ENCODE results near the gene KLHL30. TPM values are rescaled to one million over a fixed set of nuclear protein-coding genes. Genes with fewer than 3 reads are reported as not detected.

Gene KLHL30, protein sequence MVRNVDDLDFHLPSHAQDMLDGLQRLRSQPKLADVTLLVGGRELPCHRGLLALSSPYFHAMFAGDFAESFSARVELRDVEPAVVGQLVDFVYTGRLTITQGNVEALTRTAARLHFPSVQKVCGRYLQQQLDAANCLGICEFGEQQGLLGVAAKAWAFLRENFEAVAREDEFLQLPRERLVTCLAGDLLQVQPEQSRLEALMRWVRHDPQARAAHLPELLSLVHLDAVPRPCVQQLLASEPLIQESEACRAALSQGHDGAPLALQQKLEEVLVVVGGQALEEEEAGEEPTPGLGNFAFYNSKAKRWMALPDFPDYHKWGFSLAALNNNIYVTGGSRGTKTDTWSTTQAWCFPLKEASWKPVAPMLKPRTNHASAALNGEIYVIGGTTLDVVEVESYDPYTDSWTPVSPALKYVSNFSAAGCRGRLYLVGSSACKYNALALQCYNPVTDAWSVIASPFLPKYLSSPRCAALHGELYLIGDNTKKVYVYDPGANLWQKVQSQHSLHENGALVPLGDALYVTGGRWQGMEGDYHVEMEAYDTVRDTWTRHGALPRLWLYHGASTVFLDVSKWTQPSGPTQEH
- not detected for total RNA-seq

DNA sequence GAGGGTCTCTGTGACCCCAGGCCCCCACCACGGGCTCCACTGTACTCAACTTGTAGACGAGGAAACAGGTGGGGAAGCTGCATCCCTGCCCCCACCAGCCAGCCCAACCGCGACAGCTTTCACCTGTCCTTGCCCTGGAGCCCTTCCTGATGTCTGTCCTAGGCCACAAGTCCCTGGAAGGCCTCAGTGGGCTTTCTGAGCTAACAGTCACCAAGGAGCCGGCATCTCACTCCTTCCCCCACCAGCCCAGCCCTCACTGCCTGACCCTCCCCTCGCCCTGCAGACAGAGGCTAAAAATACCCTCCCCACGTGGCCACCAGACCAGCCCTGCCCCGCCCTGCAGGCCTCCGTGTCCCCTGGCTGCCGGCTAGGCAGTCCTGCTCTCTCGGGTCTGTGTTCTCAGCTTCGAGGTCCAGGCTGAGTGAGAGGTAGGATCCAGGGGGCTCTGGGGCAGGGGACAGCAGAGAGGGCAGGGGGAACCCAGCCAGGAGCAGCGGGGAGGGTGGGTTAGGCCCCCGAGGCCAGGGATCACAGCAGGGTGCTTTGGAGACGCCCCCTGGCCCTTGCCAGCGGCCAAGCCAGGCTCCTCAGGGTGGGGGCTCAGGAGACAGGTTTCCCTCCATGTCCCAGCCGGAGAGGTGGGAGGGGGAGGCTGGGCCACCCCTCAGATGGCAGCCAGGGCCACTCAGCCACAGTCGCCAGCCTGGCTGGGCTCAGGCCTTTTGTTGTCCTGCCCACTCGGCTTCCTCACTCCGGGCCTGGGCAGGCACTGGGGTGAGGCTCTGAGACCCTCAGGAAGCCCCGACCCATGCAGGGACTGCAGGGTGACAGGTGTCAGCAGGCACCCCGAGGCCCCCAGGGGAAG, at the start of gene KLHL30:
TSS of gene KLHL30 (plus strand) at position 338 of the 865 bp plus-strand sequence. CDS start 2,087 bp downstream, outside the sequence.
- Mint-ChIP-seq H3K27ac (no peak within 1 kb of the TSS), H3K36me3 (no peaks in the 10 kb centered on the region), H3K9me3 (no peaks in the 10 kb centered on the region)
- DNase-seq (ENCODE audit: low spot score in 2 of 2) (no peak), ATAC-seq (no peak)

DNA sequence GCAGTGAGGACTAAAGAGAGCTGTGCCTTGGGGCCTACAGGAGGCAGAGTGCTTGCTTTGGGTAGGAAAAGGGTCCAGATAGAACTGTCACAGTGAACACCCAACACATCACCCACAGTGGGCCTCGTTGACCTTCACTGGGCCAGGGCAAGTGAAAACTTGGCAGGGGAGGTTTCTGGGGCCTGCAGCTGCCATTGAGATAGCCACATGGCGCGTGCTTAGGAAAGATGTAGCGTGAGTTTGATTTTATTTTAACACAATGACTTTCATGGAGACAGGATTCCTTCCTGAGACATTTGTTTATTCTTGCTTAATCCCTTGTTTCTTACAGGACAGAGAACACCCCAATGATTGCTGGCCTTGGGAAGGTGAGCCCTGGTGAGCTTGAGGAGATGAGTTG, 47.6 kb upstream of the KLHL30 start:
- Mint-ChIP-seq H3K27ac (peak overlapping the region in 1 of 2 donors; percentile 44), H3K36me3 (peaks cover 0 to 4% of the 10 kb centered on the region in 2 donors), H3K9me3 (no peaks in the 10 kb centered on the region)
- DNase-seq (ENCODE audit: low spot score in 2 of 2) (no peak), ATAC-seq (no peak)

- H3K27ac Mint-ChIP-seq = peak overlapping the region in 1 of 2 donors; percentile 73
- ATAC-seq (no peak), DNase-seq (ENCODE audit: low spot score in 2 of 2) (no peak)
- no peaks in the 10 kb centered on the region for H3K36me3 Mint-ChIP-seq
- no peaks in the 10 kb centered on the region for H3K9me3 Mint-ChIP-seq
Observed at GRCh38 chr2:238091436-238092060, 46.9 kb upstream of the KLHL30 start.

- no peak for ATAC-seq
- no peaks in the 10 kb centered on the region for H3K9me3 Mint-ChIP-seq
- H3K27ac Mint-ChIP-seq = peak overlapping the region; percentile 47 to 89
- DNase-seq (ENCODE audit: low spot score in 2 of 2) = no peak
- peaks cover under 1 to 2% of the 10 kb centered on the region in 2 donors for H3K36me3 Mint-ChIP-seq
Observed at GRCh38 chr2:238092486-238093035, 45.9 kb upstream of the KLHL30 start.

- peaks cover 5 to 7% of the 10 kb centered on the region in 2 donors for H3K36me3 Mint-ChIP-seq
- no peak for DNase-seq (ENCODE audit: low spot score in 2 of 2)
- H3K9me3 Mint-ChIP-seq = no peaks in the 10 kb centered on the region
- no peak for ATAC-seq
- peak overlapping the region; percentile 47 to 89 for H3K27ac Mint-ChIP-seq
Observed at GRCh38 chr2:238093181-238094140, 45.0 kb upstream of the KLHL30 start.

DNA sequence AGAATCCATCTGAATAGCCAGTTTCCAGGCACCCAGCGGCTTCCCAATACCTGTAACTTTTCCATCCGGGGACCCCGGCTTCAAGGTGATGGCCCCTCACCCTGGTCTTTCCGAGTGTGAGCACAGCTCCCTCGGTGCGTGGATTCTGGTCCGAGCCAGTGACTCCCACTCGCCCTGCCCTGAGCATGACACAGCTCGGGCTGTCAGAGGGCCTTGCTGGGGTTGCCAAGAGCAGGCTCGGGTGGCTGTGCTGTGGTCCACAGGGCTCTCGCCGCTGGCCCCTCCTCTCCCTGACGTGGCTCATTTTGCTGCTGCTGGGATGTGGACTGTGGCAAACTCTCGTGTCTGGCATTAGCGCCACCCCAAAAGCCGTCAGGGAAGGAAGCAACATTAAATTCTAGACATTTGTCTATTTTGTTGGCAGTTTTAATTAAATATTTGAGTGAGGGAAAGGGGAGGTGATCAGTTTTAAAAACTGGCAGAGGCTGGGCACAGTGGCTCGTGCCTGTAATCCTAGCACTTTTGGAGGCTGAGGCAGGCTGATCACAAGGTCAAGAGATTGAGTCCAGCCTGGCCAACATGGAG, 43.9 kb upstream of the KLHL30 start:
- no peak for ATAC-seq
- H3K9me3 Mint-ChIP-seq = no peaks in the 10 kb centered on the region
- DNase-seq (ENCODE audit: low spot score in 2 of 2) = no peak
- peaks cover 5 to 7% of the 10 kb centered on the region in 2 donors for H3K36me3 Mint-ChIP-seq
- H3K27ac Mint-ChIP-seq = peak overlapping the region in 1 of 2 donors; percentile 30

DNA sequence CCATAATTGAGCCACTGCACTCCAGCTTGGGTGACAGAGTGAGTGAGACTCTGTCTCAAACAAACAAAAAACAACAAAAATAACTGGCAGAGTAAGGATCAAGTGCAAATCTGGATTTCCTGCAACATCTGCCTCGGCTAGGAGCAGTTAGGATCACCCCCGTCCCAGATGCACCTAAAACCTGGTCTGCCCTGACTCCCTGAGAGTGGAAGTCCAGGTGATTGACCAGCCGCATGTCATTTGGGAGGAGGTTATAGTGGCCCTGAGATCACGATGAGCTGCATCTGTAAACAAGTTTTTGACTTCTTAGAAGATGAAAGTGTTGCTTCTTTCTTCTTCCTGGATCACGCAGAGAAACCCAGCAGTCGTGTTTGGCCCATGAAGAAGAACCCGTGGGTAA, 43.3 kb upstream of the KLHL30 start:
- DNase-seq (ENCODE audit: low spot score in 2 of 2) (no peak), ATAC-seq (no peak)
- no peaks in the 10 kb centered on the region for H3K9me3 Mint-ChIP-seq
- H3K27ac Mint-ChIP-seq = no peak overlapping the region
- H3K36me3 Mint-ChIP-seq = peaks cover 5 to 7% of the 10 kb centered on the region in 2 donors

DNA sequence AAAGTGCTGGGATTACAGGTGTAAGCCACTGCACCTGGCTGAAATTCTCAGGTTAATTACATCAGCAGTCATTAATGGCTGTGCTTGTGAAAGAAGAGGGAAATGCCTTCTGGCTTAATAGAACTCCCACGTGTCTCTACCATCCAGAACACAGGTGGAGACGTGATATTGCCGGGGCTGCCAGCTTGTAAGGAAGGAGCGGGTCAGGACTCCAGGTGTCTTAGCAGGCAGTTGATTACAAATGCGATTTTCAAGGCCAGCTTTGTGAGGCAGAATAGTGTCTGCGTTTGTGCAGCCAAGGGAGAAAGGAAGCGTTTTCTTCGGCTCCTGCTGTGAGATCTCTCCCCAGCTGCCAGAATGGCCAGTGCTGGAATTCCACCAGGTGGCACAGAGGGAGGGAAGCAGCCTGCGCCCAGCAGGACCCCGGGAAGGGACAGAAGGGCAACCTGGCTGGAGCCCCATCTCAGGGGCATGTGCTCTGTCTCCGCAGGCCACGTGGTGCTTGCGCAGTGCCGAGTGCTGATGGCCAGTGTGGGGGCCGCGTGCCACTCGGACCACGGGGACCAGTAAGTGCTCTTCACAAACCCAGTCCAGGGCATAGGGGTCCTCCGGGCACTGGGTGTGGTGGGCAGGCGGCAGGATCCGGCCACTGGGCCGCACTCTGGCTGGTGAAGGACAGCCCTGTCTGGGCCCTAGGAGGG, 42.0 kb upstream of the KLHL30 start:
- peaks cover 5 to 7% of the 10 kb centered on the region in 2 donors for H3K36me3 Mint-ChIP-seq
- ATAC-seq = no peak
- H3K27ac Mint-ChIP-seq = no peak overlapping the region
- peak in 1 of 2 donors; percentile 49 for DNase-seq (ENCODE audit: low spot score in 2 of 2)
- H3K9me3 Mint-ChIP-seq = no peaks in the 10 kb centered on the region

DNA sequence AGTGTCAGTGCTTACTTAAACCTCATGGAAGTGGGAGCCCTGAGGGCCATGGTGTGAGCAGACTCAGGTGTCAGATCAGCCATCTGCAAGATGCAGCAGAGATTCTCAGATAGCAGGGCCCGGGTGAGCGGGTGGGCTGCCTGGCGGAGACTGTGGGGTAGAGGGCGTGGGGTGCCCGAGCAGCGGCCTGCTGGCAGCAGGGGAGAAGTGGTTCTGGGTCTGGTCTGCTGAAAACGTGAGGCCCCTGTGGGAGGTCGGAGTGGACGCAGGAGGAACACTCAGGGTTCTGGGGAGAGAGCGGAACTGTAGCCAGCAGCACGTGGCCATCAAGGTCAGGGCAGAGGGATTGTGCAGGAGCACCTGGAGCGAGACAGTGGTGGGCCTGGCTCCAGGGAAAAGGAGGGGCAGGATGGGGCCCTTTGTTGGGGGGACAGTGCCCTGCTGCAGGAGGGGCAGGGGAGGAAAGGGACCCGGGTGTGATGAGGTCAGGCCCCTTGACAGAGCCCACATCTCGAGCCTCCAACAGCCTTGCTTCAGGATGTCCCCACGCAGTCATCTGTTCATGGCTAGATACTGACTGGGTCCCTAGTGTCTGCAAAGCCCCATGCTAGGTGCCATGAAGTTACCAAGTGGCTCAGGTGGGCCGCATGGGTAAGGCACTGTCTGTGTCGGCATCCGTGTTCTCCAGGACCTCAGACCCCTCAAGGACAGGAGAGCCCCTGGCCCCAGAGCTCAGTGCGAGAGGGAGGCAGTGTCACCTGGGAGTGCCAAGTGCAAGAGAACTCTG, 41.1 kb upstream of the KLHL30 start:
- ATAC-seq (peak; percentile 4 to 13), DNase-seq (ENCODE audit: low spot score in 2 of 2) (peak in 1 of 2 donors; percentile 51)
- no peaks in the 10 kb centered on the region for H3K9me3 Mint-ChIP-seq
- H3K36me3 Mint-ChIP-seq = peaks cover 5 to 7% of the 10 kb centered on the region in 2 donors
- peak overlapping the region; percentile 44 to 69 for H3K27ac Mint-ChIP-seq

GRCh38 chr2:238097988-238098871, 40.2 kb upstream of the KLHL30 start:
- peak overlapping the region; percentile 69 to 74 for H3K27ac Mint-ChIP-seq
- peak; percentile 27 to 43 for ATAC-seq
- peak in 1 of 2 donors; percentile 54 for DNase-seq (ENCODE audit: low spot score in 2 of 2)
- no peaks in the 10 kb centered on the region for H3K9me3 Mint-ChIP-seq
- H3K36me3 Mint-ChIP-seq = peaks cover 5 to 7% of the 10 kb centered on the region in 2 donors

DNA sequence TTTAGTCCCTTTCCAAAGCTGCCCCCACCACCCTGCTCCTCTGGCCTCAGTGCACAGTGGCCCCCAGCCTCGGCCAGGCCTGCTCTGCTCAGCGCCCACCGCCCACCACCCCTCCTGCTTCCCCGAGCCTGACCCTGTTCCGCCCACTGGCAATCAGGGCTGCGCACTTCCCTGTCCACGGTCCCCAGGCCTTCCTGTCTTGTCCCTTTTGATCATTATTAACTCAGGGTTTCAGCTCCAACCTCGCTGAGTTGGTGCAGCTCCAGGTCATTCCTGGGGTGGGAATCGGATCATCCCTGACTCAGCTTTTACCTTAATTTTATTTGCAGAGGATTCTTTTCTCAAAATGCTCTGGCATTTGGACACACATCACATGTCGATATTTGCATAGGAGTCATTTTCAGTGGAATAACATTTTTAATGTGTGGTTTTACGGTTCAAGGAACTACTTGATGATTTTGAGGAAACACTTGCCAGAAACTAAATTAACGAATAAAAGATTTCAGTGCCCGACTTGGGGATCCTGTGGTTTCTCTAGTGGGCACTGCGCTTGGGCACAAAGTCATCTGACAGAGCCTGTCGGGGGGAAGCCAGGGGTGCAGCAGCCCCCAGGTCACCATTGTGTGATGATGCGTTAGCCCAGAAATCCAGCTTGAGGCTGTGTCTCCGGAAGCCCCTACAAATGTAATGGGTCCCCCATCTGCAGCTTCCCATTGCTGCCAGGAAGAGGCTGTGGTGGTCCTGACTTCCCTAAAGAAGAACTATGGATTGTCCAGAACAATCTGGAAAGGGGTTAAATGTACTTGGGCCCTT, 39.4 kb upstream of the KLHL30 start:
- H3K36me3 Mint-ChIP-seq = peaks cover 5 to 7% of the 10 kb centered on the region in 2 donors
- ATAC-seq = peak in 1 of 2 donors; percentile 5
- H3K27ac Mint-ChIP-seq = peak overlapping the region in 1 of 2 donors; percentile 14
- DNase-seq (ENCODE audit: low spot score in 2 of 2) = peak in 1 of 2 donors; percentile 47
- no peaks in the 10 kb centered on the region for H3K9me3 Mint-ChIP-seq

DNA sequence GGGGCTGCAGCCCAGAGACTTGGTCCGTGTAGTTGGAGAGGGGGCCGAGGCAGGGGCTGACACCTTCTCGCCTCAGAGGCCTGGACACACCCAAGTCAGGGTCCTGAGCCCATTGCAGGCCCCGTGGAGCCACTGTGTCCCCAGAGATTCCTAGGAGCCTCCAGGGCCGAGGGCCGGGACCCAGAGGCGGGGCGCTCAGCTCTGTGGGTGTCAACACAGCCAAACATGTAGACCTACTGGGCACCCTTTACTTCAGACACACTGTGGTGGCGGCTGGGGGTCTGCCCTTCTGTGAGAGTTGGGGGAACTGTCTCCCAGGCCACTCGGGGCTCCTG, 38.8 kb upstream of the KLHL30 start:
- Mint-ChIP-seq H3K9me3 (no peaks in the 10 kb centered on the region), H3K36me3 (peaks cover 5 to 7% of the 10 kb centered on the region in 2 donors), H3K27ac (no peak overlapping the region)
- ATAC-seq (no peak), DNase-seq (ENCODE audit: low spot score in 2 of 2) (no peak)

Measured in activated naive CD4-positive, alpha-beta T cell treated with anti-CD3 and anti-CD28 coated beads, Interleukin-2, amount 50 U/mL, for 72 hours (primary cell).